H9 (cell line): ENCODE results near the gene TNPO3. TPM values are rescaled to one million over a fixed set of nuclear protein-coding genes. Genes with fewer than 3 reads are reported as not detected.

Source experiments
- DNase-seq: peaks from one replicate; pipeline ENCODE4 v3.0.0-alpha.2; 2017
- H2AFZ ChIP-seq: one replicate; pipeline ENCODE4 v1.6.1; 2013; ENCODE audit warnings: mild to moderate bottlenecking, low read length, control low read depth, moderate library complexity
- H2AK5ac ChIP-seq: 2 replicates; pipeline ENCODE4 v1.6.1; 2013; ENCODE audit warnings: low read length, control low read depth, mixed read lengths; ENCODE audit not compliant: insufficient read length
- H2BK120ac ChIP-seq: one replicate; pipeline ENCODE4 v1.6.1; 2013; ENCODE audit warnings: low read depth, mild to moderate bottlenecking, low read length, control low read depth, inconsistent platforms; ENCODE audit not compliant: poor library complexity, severe bottlenecking
- H2BK12ac ChIP-seq: 2 replicates; pipeline ENCODE4 v1.6.1; 2013; ENCODE audit warnings: low read length, control low read depth, mixed read lengths, low read depth; ENCODE audit not compliant: insufficient read length
- H2BK15ac ChIP-seq: 2 replicates; pipeline ENCODE4 v1.6.1; 2013; ENCODE audit warnings: low read depth, low read length, control low read depth
- H2BK20ac ChIP-seq: one replicate; pipeline ENCODE4 v1.6.1; 2013; ENCODE audit warnings: low read depth, mild to moderate bottlenecking, low read length, control low read depth, inconsistent platforms; ENCODE audit not compliant: poor library complexity, severe bottlenecking
- H2BK5ac ChIP-seq: 2 replicates; pipeline ENCODE4 v1.6.1; 2013; ENCODE audit warnings: low read length, control low read depth, mixed read lengths; ENCODE audit not compliant: insufficient read length
- H3K14ac ChIP-seq: 2 replicates; pipeline ENCODE4 v1.6.1; 2013; ENCODE audit warnings: low read length, control low read depth; ENCODE audit not compliant: insufficient read depth
- H3K18ac ChIP-seq: 2 replicates; pipeline ENCODE4 v1.6.1; 2013; ENCODE audit warnings: low read depth, mild to moderate bottlenecking, mixed read lengths, low read length, control low read depth; ENCODE audit not compliant: insufficient read length
- H3K23ac ChIP-seq: 2 replicates; pipeline ENCODE4 v1.6.1; 2013; ENCODE audit warnings: low read length, control low read depth, mixed read lengths, low read depth; ENCODE audit not compliant: insufficient read length
- H3K23me2 ChIP-seq: 2 replicates; pipeline ENCODE4 v1.6.1; 2013; ENCODE audit warnings: low read depth, mild to moderate bottlenecking, mixed read lengths, low read length, control low read depth; ENCODE audit not compliant: insufficient read length, poor library complexity, severe bottlenecking
- H3K27ac ChIP-seq: 2 replicates; pipeline ENCODE4 v1.5.1; 2013; ENCODE audit warnings: low read length, control low read depth, mixed read lengths, low read depth; ENCODE audit not compliant: insufficient read length
- H3K27me3 ChIP-seq: 2 replicates; pipeline ENCODE4 v1.6.1; 2013; ENCODE audit warnings: low read length, control low read depth, inconsistent platforms; ENCODE audit not compliant: insufficient read depth
- H3K4ac ChIP-seq: 2 replicates; pipeline ENCODE4 v1.6.1; 2013; ENCODE audit warnings: low read depth, mild to moderate bottlenecking, control low read depth, inconsistent platforms, low read length, moderate library complexity
- H3K4me1 ChIP-seq: 2 replicates; pipeline ENCODE4 v1.6.1; 2013; ENCODE audit warnings: low read length, control low read depth, inconsistent platforms; ENCODE audit not compliant: insufficient read depth
- H3K4me2 ChIP-seq: 2 replicates; pipeline ENCODE4 v1.6.1; 2013; ENCODE audit warnings: low read length, control low read depth, mixed read lengths; ENCODE audit not compliant: insufficient read length, insufficient read depth
- H3K56ac ChIP-seq: 2 replicates; pipeline ENCODE4 v1.6.1; 2013; ENCODE audit warnings: low read depth, mild to moderate bottlenecking, mixed read lengths, low read length, control low read depth; ENCODE audit not compliant: insufficient read length
- H3K79me1 ChIP-seq: 2 replicates; pipeline ENCODE4 v1.6.1; 2013; ENCODE audit warnings: low read depth, mild to moderate bottlenecking, moderate library complexity, low read length, control low read depth, inconsistent platforms; ENCODE audit not compliant: insufficient read depth, poor library complexity, severe bottlenecking
- H3K79me2 ChIP-seq: 2 replicates; pipeline ENCODE4 v1.6.1; 2013; ENCODE audit warnings: low read length, control low read depth, inconsistent platforms; ENCODE audit not compliant: insufficient read depth
- H3K9ac ChIP-seq: 2 replicates; pipeline ENCODE4 v1.6.1; 2013; ENCODE audit warnings: low read length, control low read depth, mixed read lengths; ENCODE audit not compliant: insufficient read length; ENCODE audit errors: extremely low read depth
- H3K9me3 ChIP-seq: one replicate; pipeline ENCODE4 v1.6.1; 2013; ENCODE audit warnings: low read depth, low read length, inconsistent platforms; ENCODE audit not compliant: control insufficient read depth
- H3T11ph ChIP-seq: one replicate; pipeline ENCODE4 v1.6.1; 2013; ENCODE audit warnings: mild to moderate bottlenecking, low read length, control low read depth, inconsistent platforms
- H4K20me1 ChIP-seq: one replicate; pipeline ENCODE4 v1.6.1; 2013; ENCODE audit not compliant: control insufficient read depth, insufficient read length, insufficient read depth
- H4K5ac ChIP-seq: 2 replicates; pipeline ENCODE4 v1.6.1; 2013; ENCODE audit warnings: low read depth, mild to moderate bottlenecking, mixed read lengths, low read length, control low read depth; ENCODE audit not compliant: insufficient read length
- H4K8ac ChIP-seq: replicated peaks from 2 replicates; pipeline ENCODE4 v1.6.1; 2013; ENCODE audit warnings: low read length, control low read depth, mixed read lengths, low read depth; ENCODE audit not compliant: insufficient read length
- H4K91ac ChIP-seq: 2 replicates; pipeline ENCODE4 v1.6.1; 2013; ENCODE audit warnings: low read depth, mild to moderate bottlenecking, moderate library complexity, mixed read lengths, low read length, control low read depth; ENCODE audit not compliant: insufficient read length
- H3K27ac Mint-ChIP-seq, 3 experiments: 2 replicates in 2 of 3; 3 replicates in 1 of 3; pipeline ENCODE4 v1.8.0; 2020 to 2021; ENCODE audit warnings: mixed read lengths in 3 of 3, mild to moderate bottlenecking in 1 of 3, moderate library complexity in 1 of 3
- H3K27me3 Mint-ChIP-seq: 2 replicates; pipeline ENCODE4 v1.8.0; 2021; ENCODE audit warnings: low read depth, mild to moderate bottlenecking, moderate library complexity, mixed read lengths
- H3K36me3 Mint-ChIP-seq, 3 experiments: 2 replicates in 2 of 3; 3 replicates in 1 of 3; pipeline ENCODE4 v1.8.0; 2020 to 2021; ENCODE audit warnings: low read depth in 3 of 3, mixed read lengths in 3 of 3; ENCODE audit not compliant: insufficient read depth in 1 of 3
- H3K4me1 Mint-ChIP-seq, 2 experiments: 2 replicates each; pipeline ENCODE4 v1.8.0; 2020; ENCODE audit warnings: mixed read lengths in 2 of 2
- H3K4me3 Mint-ChIP-seq, 2 experiments: 2 replicates in 1 of 2; 3 replicates in 1 of 2; pipeline ENCODE4 v1.8.0; 2020 to 2021; ENCODE audit warnings: mild to moderate bottlenecking in 2 of 2, mixed read lengths in 2 of 2, moderate library complexity in 1 of 2
- H3K9me3 Mint-ChIP-seq, 2 experiments: 2 replicates in 1 of 2; 3 replicates in 1 of 2; pipeline ENCODE4 v1.8.0; 2020; ENCODE audit warnings: mild to moderate bottlenecking in 2 of 2, mixed read lengths in 2 of 2, moderate library complexity in 1 of 2
- WGBS: extraction: QIAGEN DNeasy Blood & Tissue Kit; methylation state at CpG from one replicate; pipeline ENCODE4 v1.1.7; 2013; ENCODE audit warnings: missing lambda C conversion rate, low lambda C conversion rate, mixed read lengths; ENCODE audit not compliant: insufficient read length; ENCODE audit errors: extremely low coverage; 5-methylcytosine and 5-hydroxymethylcytosine counted together
- total RNA-seq: library from RNA; stranded (reverse); gene quantifications from 2 replicates; pipeline ENCODE4 v1.2.1, GENCODE V29; 2021
- TF ChIP-seq, protein P1 (sequence below): fragments of 200-600 bp; sonication (generic); conservative IDR thresholded peaks from 3 replicates; pipeline ENCODE4 v1.8.0; 2021; ENCODE audit warnings: antibody characterized with exemption, mild to moderate bottlenecking

The TNPO3 gene
- total RNA-seq, 1 experiment from 2014 or later = 90.1 TPM

DNA sequence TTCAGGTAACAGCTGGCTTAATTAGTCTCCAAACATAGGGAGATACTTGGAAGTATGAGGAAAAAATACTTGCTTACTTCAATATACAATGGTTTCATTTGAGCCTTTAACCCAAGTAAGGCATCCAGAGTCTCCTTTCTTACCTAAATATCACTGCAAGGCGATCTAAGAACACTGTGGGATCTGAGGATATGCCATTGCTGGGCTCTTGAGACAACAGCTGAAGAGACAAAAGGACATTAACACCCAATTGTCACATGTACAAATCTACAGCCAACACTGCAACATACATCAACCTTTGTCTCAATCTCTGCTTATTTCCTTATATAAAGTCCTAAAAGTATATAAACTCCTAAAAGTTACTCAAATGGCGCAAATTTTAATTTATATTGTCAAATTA, 72.8 kb downstream of the TNPO3 start:
- Histone ChIP-seq H4K8ac (no peak overlapping the region), H2BK5ac (no peak overlapping the region), H3K79me1 (no peaks in the 10 kb centered on the region), H3K23ac (no peak overlapping the region), H3K23me2 (no peaks in the 10 kb centered on the region), H3K4ac (no peak overlapping the region), H3K14ac (no peak overlapping the region), H3K27me3 (no peaks in the 10 kb centered on the region), H4K91ac (no peak overlapping the region), H2AK5ac (no peak overlapping the region), H4K20me1 (no peaks in the 10 kb centered on the region), H3K9ac (no peak overlapping the region), H2BK120ac (no peak overlapping the region), H3K9me3 (no peaks in the 10 kb centered on the region), H3K4me2 (no peak overlapping the region), H2BK15ac (no peak overlapping the region), H3K79me2 (no peaks in the 10 kb centered on the region), H2BK12ac (no peak overlapping the region), H3K27ac (no peak overlapping the region), H3K56ac (no peak overlapping the region), H3K18ac (no peak overlapping the region), H4K5ac (no peak overlapping the region), H2AFZ (no peak overlapping the region), H2BK20ac (no peak overlapping the region), H3K4me1 (no peaks in the 10 kb centered on the region), H3T11ph (no peak overlapping the region)
- no peak overlapping the region for H3K4me3 Mint-ChIP-seq
- TF ChIP-seq, protein P1, sequence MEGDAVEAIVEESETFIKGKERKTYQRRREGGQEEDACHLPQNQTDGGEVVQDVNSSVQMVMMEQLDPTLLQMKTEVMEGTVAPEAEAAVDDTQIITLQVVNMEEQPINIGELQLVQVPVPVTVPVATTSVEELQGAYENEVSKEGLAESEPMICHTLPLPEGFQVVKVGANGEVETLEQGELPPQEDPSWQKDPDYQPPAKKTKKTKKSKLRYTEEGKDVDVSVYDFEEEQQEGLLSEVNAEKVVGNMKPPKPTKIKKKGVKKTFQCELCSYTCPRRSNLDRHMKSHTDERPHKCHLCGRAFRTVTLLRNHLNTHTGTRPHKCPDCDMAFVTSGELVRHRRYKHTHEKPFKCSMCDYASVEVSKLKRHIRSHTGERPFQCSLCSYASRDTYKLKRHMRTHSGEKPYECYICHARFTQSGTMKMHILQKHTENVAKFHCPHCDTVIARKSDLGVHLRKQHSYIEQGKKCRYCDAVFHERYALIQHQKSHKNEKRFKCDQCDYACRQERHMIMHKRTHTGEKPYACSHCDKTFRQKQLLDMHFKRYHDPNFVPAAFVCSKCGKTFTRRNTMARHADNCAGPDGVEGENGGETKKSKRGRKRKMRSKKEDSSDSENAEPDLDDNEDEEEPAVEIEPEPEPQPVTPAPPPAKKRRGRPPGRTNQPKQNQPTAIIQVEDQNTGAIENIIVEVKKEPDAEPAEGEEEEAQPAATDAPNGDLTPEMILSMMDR = no peak
- peaks cover 36 to 86% (median 83%) of the 10 kb centered on the region in 3 experiments; a peak in 6 of 7 replicates for H3K36me3 Mint-ChIP-seq
- H3K4me1 Mint-ChIP-seq = peaks cover 4 to 10% of the 10 kb centered on the region in 2 experiments; a peak in 3 of 4 replicates
- H3K27me3 Mint-ChIP-seq = no peaks in the 10 kb centered on the region
- WGBS = no CpG with 5 or more reads among the region's 2 CpGs
- DNase-seq = no peak
- H3K27ac Mint-ChIP-seq = peak overlapping the region in 1 of 3 experiments; percentile 48; a peak in 1 of 7 replicates
- no peaks in the 10 kb centered on the region for H3K9me3 Mint-ChIP-seq
